Endothelial cell of umbilical vein (primary cell): ENCODE results near the gene PAX8. TPM values are rescaled to one million over a fixed set of nuclear protein-coding genes. Genes with fewer than 3 reads are reported as not detected.

Experiments used
- BruUV-seq: library from RNA; stranded (reverse); fragments of 400-500 nt; replicated peaks from 2 replicates; lab custom pipeline; 2021; lab: Mats Ljungman, UMichigan
- CTCF ChIA-PET: fragments of 300-600, 350-600 bp; sonication (Branson Sonifier 250); formaldehyde crosslinking; loops from one replicate; lab custom pipeline; 2021; ENCODE audit warnings: antibody characterized with exemption, inconsistent platforms; lab: Charles Lee
- POLR2A ChIA-PET: fragments of 300-600, 350-600 bp; sonication (Branson Sonifier 250); formaldehyde crosslinking; loops from one replicate; lab custom pipeline; 2021; ENCODE audit warnings: antibody characterized with exemption, inconsistent platforms; lab: Charles Lee
- DNase-seq: peaks from one replicate; pipeline ENCODE4 v3.0.0-alpha.2; 2011; ENCODE audit warnings: low read depth, low spot score
- FAIRE-seq: peaks from 2 replicates; lab custom pipeline; 2011; peaks lifted over from hg19 to GRCh38; lab: Jason Lieb, UNC
- H2AFZ ChIP-seq: 2 replicates; pipeline ENCODE4 v1.6.0; 2012; ENCODE audit warnings: low read depth, low read length, control low read depth, inconsistent platforms
- H3K27ac ChIP-seq: 2 replicates; pipeline ENCODE4 v1.5.1; 2011; ENCODE audit warnings: low read depth, mild to moderate bottlenecking, control low read depth, low read length, moderate library complexity; ENCODE audit not compliant: insufficient read depth
- H3K27me3 ChIP-seq, 2 experiments: 2 replicates each; pipeline versions ENCODE4 v1.6.0 to v1.6.1; 2011; ENCODE audit warnings: low read length in 2 of 2, mixed read lengths in 1 of 2; ENCODE audit not compliant: control insufficient read depth in 2 of 2, insufficient read depth in 2 of 2
- H3K36me3 ChIP-seq, 2 experiments: 2 replicates in 1 of 2; 3 replicates in 1 of 2; pipeline ENCODE4 v1.5.1; 2011; ENCODE audit warnings: low read length in 2 of 2, mild to moderate bottlenecking in 1 of 2, moderate library complexity in 1 of 2; ENCODE audit not compliant: control insufficient read depth in 2 of 2, insufficient read depth in 2 of 2; ENCODE audit errors: extremely low read depth in 1 of 2
- H3K4me1 ChIP-seq: 3 replicates; pipeline ENCODE4 v1.5.1; 2011; ENCODE audit warnings: mild to moderate bottlenecking, low read length; ENCODE audit not compliant: control insufficient read depth, insufficient read depth; ENCODE audit errors: extremely low read depth
- H3K4me2 ChIP-seq: 2 replicates; pipeline ENCODE4 v1.6.1; 2011; ENCODE audit warnings: low read length, control low read depth, mixed read lengths; ENCODE audit not compliant: insufficient read depth
- H3K4me3 ChIP-seq, 3 experiments: fragments of 200-600 bp in 1 of 3; sonication (generic), shearing (Covaris generic) in 1 of 3; replicated peaks in 1 of 3; 2 replicates each; pipeline ENCODE4 v1.5.1; 2011 to 2016; ENCODE audit warnings: control low read depth in 3 of 3, low read length in 3 of 3, mild to moderate bottlenecking in 2 of 3, inconsistent platforms in 1 of 3, low read depth in 1 of 3, moderate library complexity in 1 of 3; ENCODE audit not compliant: insufficient read depth in 1 of 3
- H3K79me2 ChIP-seq: 2 replicates; pipeline ENCODE4 v1.6.0; 2012; ENCODE audit warnings: low read length, inconsistent platforms; ENCODE audit not compliant: control insufficient read depth, insufficient read depth
- H3K9ac ChIP-seq: replicated peaks from 2 replicates; pipeline ENCODE3; 2011; ENCODE audit warnings: low read length, control low read depth; ENCODE audit not compliant: insufficient read depth; ENCODE audit errors: extremely low read depth
- H3K9me1 ChIP-seq: replicated peaks from 3 replicates; pipeline ENCODE4 v1.6.0; 2011; ENCODE audit warnings: mild to moderate bottlenecking, low read length; ENCODE audit not compliant: control insufficient read depth, insufficient read depth; ENCODE audit errors: extremely low read depth
- H3K9me3 ChIP-seq: replicated peaks from 2 replicates; pipeline ENCODE4 v1.5.1; 2012; ENCODE audit warnings: low read length, inconsistent platforms; ENCODE audit not compliant: control insufficient read depth, insufficient read depth
- H4K20me1 ChIP-seq: replicated peaks from 2 replicates; pipeline ENCODE3; 2011; ENCODE audit warnings: mild to moderate bottlenecking, low read length; ENCODE audit not compliant: control insufficient read depth, insufficient read depth; ENCODE audit errors: extremely low read depth
- EZH2 ChIP-seq: IDR thresholded peaks from 2 replicates; pipeline ENCODE4 v1.6.1; 2012; ENCODE audit warnings: borderline replicate concordance, low read depth, mild to moderate bottlenecking, moderate library complexity, low read length, inconsistent platforms; ENCODE audit not compliant: severe bottlenecking
- FOS ChIP-seq: IDR thresholded peaks from 2 replicates; pipeline ENCODE4 v1.6.1; 2011; ENCODE audit warnings: mild to moderate bottlenecking, low read length, moderate library complexity, borderline replicate concordance; ENCODE audit not compliant: insufficient read depth
- GATA2 ChIP-seq: IDR thresholded peaks from 2 replicates; pipeline ENCODE4 v1.7.0; 2011; ENCODE audit warnings: low read depth, mild to moderate bottlenecking, moderate library complexity, mixed read lengths, low read length; ENCODE audit not compliant: insufficient read length, insufficient read depth
- JUN ChIP-seq: IDR thresholded peaks from 2 replicates; pipeline ENCODE4 v1.6.1; 2011; ENCODE audit warnings: borderline replicate concordance, low read depth; ENCODE audit not compliant: insufficient read length, insufficient read depth
- MYC ChIP-seq: IDR thresholded peaks from one replicate; pipeline ENCODE4 v1.6.1; 2011; ENCODE audit warnings: mild to moderate bottlenecking, low read depth, low read length
- POLR2A ChIP-seq: IDR thresholded peaks from 2 replicates; pipeline ENCODE4 v1.6.1; 2012; ENCODE audit warnings: low read depth, mild to moderate bottlenecking, control low read depth, low read length
- POLR2AphosphoS5 ChIP-seq: IDR thresholded peaks from 2 replicates; pipeline ENCODE4 v1.6.1; 2012; ENCODE audit warnings: low read depth, mild to moderate bottlenecking, control low read depth, low read length, moderate library complexity; ENCODE audit not compliant: insufficient read depth
- dilution Hi-C: fragments of 300-500 bp; cut with MboI; formaldehyde crosslinking; loops from one replicate; pipeline ENCODE4 v1.15.0; 2019; ENCODE audit warnings: low sequenced_read_pairs; ENCODE audit not compliant: extremely low pct_ligation_motif_present
- intact Hi-C: fragments of 100-400 bp; cut with micrococcal nuclease; formaldehyde crosslinking; loops from one replicate; pipeline ENCODE4 v1.10.0; 2022
- polyA plus RNA-seq, 4 experiments: library from polyadenylated mRNA; depleted of rRNA in 3 of 4; stranded (reverse) in 3 of 4; unstranded in 1 of 4; fragments of >200 nt; gene quantifications; 2 replicates each; pipeline versions ENCODE4 v1.2.1 to v1.2.3, GENCODE V29; 2011 to 2012; ENCODE audit warnings: missing spikeins in 1 of 4
- total RNA-seq: library from RNA; stranded (reverse); gene quantifications from 2 replicates; pipeline ENCODE4 v1.2.3, GENCODE V29; 2021
- TF ChIP-seq, protein P1 (sequence below): IDR thresholded peaks from 2 replicates; pipeline ENCODE4 v1.6.1; 2011; ENCODE audit not compliant: insufficient read depth, insufficient read length
- TF ChIP-seq, protein P2 (sequence below), 2 donors: IDR thresholded peaks; 1 replicate in 1 of 2; 2 replicates in 1 of 2; pipeline ENCODE4 v1.5.1; 2011; ENCODE audit warnings: low read length in 2 of 2, mild to moderate bottlenecking in 2 of 2, moderate library complexity in 2 of 2, control low read depth in 1 of 2, inconsistent platforms in 1 of 2, low read depth in 1 of 2; ENCODE audit not compliant: insufficient read depth in 1 of 2; ENCODE audit errors: extremely low read depth in 1 of 2

PAX8 gene
- total and polyA plus RNA-seq, 2 donors (not counting 3 experiments of a cell fraction or from before 2014, with no cell fraction given), result 0.22 to 0.62 TPM

DNA sequence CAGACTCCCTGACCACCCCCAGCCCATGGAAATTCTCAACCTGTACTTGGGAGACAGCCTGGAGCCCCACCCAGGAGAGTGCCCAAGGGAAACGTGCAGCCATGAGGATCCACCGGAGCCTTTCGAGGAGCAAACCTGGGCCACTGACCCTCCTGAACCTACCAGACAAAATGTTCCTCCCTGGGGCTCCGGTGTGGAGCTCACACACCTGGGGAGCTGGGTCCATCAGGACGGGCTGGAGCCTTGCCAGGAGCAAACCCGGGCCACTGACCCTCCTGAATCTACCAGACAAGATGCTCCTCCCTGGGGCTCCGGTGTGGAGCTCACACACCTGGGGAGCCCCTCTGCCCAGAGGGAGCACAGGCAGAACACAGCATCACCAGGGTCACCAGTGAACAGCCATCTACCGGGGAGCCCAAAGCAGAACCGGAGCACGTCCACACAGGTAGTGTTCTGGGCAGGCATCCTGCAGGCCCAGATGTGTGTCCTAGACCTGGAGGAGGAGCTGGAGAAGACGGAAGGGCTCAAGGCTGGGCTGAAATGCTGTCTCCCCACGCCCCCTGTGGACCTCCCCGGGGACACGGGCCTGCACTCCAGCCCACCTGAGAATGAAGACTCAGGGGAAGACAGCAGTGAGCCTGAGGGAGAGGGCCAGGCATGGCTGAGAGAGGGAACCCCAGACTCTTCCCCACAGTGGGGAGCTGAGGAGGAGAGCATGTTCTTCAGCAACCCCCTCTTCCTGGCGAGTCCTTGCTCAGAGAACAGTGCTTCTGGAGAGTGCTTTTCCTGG is 96.1 kb downstream of the PAX8 start:
- no peaks in the 10 kb centered on the region for H3K4me1 ChIP-seq
- no peak overlapping the region for H3K27ac ChIP-seq
- intact Hi-C loops (no loop called here), dilution Hi-C loops (no loop called here)
- peaks cover 0 to 2% of the 10 kb centered on the region in 2 experiments for H3K27me3 ChIP-seq
- H3K4me3 ChIP-seq, result no peak overlapping the region
- H3K79me2 ChIP-seq, result no peaks in the 10 kb centered on the region
- DNase-seq (no peak), FAIRE-seq (no peak)
- H3K9me3 ChIP-seq, result no peaks in the 10 kb centered on the region
- no peak overlapping the region for H2AFZ ChIP-seq
- BruUV-seq, result no TSS peak
- ChIA-PET POLR2A (no interaction called here), CTCF (interaction anchor here (1.1 to 4.2 kb wide), 6 partner anchors 11 to 208 kb away, joined by 3 to 29 read pairs (median 4); no protein-coding TSS in a partner anchor)
- no peaks in the 10 kb centered on the region for H3K9me1 ChIP-seq
- TF ChIP-seq GATA2 (no peak), EZH2 (no peak), MYC (no peak), POLR2AphosphoS5 (no peak), POLR2A (no peak), FOS (no peak), JUN (no peak)
- TF ChIP-seq, protein P1, sequence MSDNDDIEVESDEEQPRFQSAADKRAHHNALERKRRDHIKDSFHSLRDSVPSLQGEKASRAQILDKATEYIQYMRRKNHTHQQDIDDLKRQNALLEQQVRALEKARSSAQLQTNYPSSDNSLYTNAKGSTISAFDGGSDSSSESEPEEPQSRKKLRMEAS, result no peak
- TF ChIP-seq, protein P2, sequence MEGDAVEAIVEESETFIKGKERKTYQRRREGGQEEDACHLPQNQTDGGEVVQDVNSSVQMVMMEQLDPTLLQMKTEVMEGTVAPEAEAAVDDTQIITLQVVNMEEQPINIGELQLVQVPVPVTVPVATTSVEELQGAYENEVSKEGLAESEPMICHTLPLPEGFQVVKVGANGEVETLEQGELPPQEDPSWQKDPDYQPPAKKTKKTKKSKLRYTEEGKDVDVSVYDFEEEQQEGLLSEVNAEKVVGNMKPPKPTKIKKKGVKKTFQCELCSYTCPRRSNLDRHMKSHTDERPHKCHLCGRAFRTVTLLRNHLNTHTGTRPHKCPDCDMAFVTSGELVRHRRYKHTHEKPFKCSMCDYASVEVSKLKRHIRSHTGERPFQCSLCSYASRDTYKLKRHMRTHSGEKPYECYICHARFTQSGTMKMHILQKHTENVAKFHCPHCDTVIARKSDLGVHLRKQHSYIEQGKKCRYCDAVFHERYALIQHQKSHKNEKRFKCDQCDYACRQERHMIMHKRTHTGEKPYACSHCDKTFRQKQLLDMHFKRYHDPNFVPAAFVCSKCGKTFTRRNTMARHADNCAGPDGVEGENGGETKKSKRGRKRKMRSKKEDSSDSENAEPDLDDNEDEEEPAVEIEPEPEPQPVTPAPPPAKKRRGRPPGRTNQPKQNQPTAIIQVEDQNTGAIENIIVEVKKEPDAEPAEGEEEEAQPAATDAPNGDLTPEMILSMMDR (IDR thresholded peaks at IDR 0.05; ENCODE audit: extremely low read depth in 1 of 2, insufficient read depth in 1 of 2, low read depth in 1 of 2, low read length in 2 of 2), result no peak
- no peaks in the 10 kb centered on the region for H3K36me3 ChIP-seq
- H4K20me1 ChIP-seq, result no peaks in the 10 kb centered on the region
- no peak overlapping the region for H3K4me2 ChIP-seq
- no peak overlapping the region for H3K9ac ChIP-seq
